KOPT-K1 (cell line): Measurements from ENCODE around the gene AMDHD1.

ENCODE experiments used
- H3K27ac ChIP-seq: fragments of 200-600 bp; sonication (generic); 2 replicates; pipeline ENCODE4 v1.5.1; 2016; ENCODE audit warnings: antibody characterized with exemption, mild to moderate bottlenecking, low read depth, low read length; ENCODE audit not compliant: poor library complexity, severe bottlenecking
- H3K36me3 ChIP-seq: fragments of 200-600 bp; sonication (generic); 2 replicates; pipeline ENCODE4 v1.5.1; 2017; ENCODE audit warnings: antibody characterized with exemption, mild to moderate bottlenecking, low read length, moderate library complexity; ENCODE audit not compliant: insufficient read depth
- H3K9me3 ChIP-seq: fragments of 200-600 bp; sonication (generic); 2 replicates; pipeline ENCODE4 v1.5.1; 2017; ENCODE audit warnings: antibody characterized with exemption, low read length, mild to moderate bottlenecking; ENCODE audit not compliant: insufficient read depth, poor library complexity, severe bottlenecking

AMDHD1 gene

GRCh38 chr12:95977764-95978305 lies 34.7 kb downstream of the AMDHD1 start:
- H3K27ac ChIP-seq = no peak overlapping the region
- no peaks in the 10 kb centered on the region for H3K9me3 ChIP-seq
- no peaks in the 10 kb centered on the region for H3K36me3 ChIP-seq

GRCh38 chr12:95978351-95978750 lies 35.2 kb downstream of the AMDHD1 start:
- no peaks in the 10 kb centered on the region for H3K36me3 ChIP-seq

GRCh38 chr12:95978774-95979173 lies 35.6 kb downstream of the AMDHD1 start:
- H3K9me3 ChIP-seq = no peaks in the 10 kb centered on the region
- no peaks in the 10 kb centered on the region for H3K36me3 ChIP-seq
- H3K27ac ChIP-seq = no peak overlapping the region

More at GRCh38 chr12:95978351-95978750, 35.2 kb downstream of the AMDHD1 start:
- Histone ChIP-seq H3K27ac (no peak overlapping the region), H3K9me3 (no peaks in the 10 kb centered on the region)

- Histone ChIP-seq H3K9me3 (no peaks in the 10 kb centered on the region), H3K36me3 (no peaks in the 10 kb centered on the region), H3K27ac (no peak overlapping the region)
Measured at GRCh38 chr12:95980437-95980836, 37.3 kb downstream of the AMDHD1 start.

- H3K36me3 ChIP-seq = no peaks in the 10 kb centered on the region
- no peak overlapping the region for H3K27ac ChIP-seq
- no peaks in the 10 kb centered on the region for H3K9me3 ChIP-seq
Measured at GRCh38 chr12:95982602-95983001, 39.5 kb downstream of the AMDHD1 start.

GRCh38 chr12:95984682-95985081 lies 41.6 kb downstream of the AMDHD1 start:
- Histone ChIP-seq H3K9me3 (no peaks in the 10 kb centered on the region), H3K27ac (no peak overlapping the region)

GRCh38 chr12:95986635-95987570 lies 43.8 kb downstream of the AMDHD1 start:
- Histone ChIP-seq H3K27ac (no peak overlapping the region), H3K9me3 (no peaks in the 10 kb centered on the region), H3K36me3 (no peaks in the 10 kb centered on the region)

More at GRCh38 chr12:95984682-95985081, 41.6 kb downstream of the AMDHD1 start:
- no peaks in the 10 kb centered on the region for H3K36me3 ChIP-seq

- Histone ChIP-seq H3K27ac (no peak overlapping the region), H3K9me3 (no peaks in the 10 kb centered on the region), H3K36me3 (no peaks in the 10 kb centered on the region)
Measured at GRCh38 chr12:95988506-95989275, 45.6 kb downstream of the AMDHD1 start.

GRCh38 chr12:95989504-95990123 lies 46.5 kb downstream of the AMDHD1 start:
- H3K9me3 ChIP-seq = no peaks in the 10 kb centered on the region
- no peak overlapping the region for H3K27ac ChIP-seq
- H3K36me3 ChIP-seq = no peaks in the 10 kb centered on the region

GRCh38 chr12:95990136-95990535 lies 47.0 kb downstream of the AMDHD1 start:
- Histone ChIP-seq H3K36me3 (no peaks in the 10 kb centered on the region), H3K9me3 (no peaks in the 10 kb centered on the region), H3K27ac (no peak overlapping the region)

- no peak overlapping the region for H3K27ac ChIP-seq
Measured at GRCh38 chr12:95993907-95994306, 50.8 kb downstream of the AMDHD1 start.

GRCh38 chr12:95994476-95994875 lies 51.3 kb downstream of the AMDHD1 start:
- Histone ChIP-seq H3K9me3 (no peaks in the 10 kb centered on the region), H3K27ac (no peak overlapping the region), H3K36me3 (no peaks in the 10 kb centered on the region)

More at GRCh38 chr12:95993907-95994306, 50.8 kb downstream of the AMDHD1 start:
- H3K36me3 ChIP-seq = no peaks in the 10 kb centered on the region
- no peaks in the 10 kb centered on the region for H3K9me3 ChIP-seq

GRCh38 chr12:95995238-95996031 lies 52.3 kb downstream of the AMDHD1 start:
- no peaks in the 10 kb centered on the region; the same call in 1 of the 2 replicates for H3K36me3 ChIP-seq

GRCh38 chr12:95996034-95996658 lies 53.0 kb downstream of the AMDHD1 start, which contains the start of gene HAL:
TSS of gene HAL (minus strand) at chr12:95996344. CDS start at chr12:95995910, 434 bp downstream.
- Histone ChIP-seq H3K27ac (no peak within 1 kb of the TSS), H3K9me3 (no peaks in the 10 kb centered on the region), H3K36me3 (peaks cover 4% of the 10 kb centered on the region; the same call in 1 of the 2 replicates)

More at GRCh38 chr12:95995238-95996031, 52.3 kb downstream of the AMDHD1 start:
- Histone ChIP-seq H3K9me3 (no peaks in the 10 kb centered on the region), H3K27ac (no peak overlapping the region)
